K562 (cell line): ENCODE data around the gene TMEM63C. TPM values are rescaled to one million over a fixed set of nuclear protein-coding genes. Genes with fewer than 3 reads are reported as not detected.

ENCODE experiments used
- ATAC-seq: fragments of 200-7000 bp; cut with Tn5 transposase; 3 replicates; pipeline ENCODE4 v1.9.1; 2020; ENCODE audit warnings: moderate library complexity
- BruUV-seq: library from RNA; stranded (reverse); fragments of 400-500 nt; replicated peaks from 2 replicates; lab custom pipeline; 2021; lab: Mats Ljungman, UMichigan
- CTCF ChIA-PET: fragments of 300-600 bp; formaldehyde crosslinking; extraction: SDS; loops from one replicate; lab custom pipeline; 2021; ENCODE audit warnings: low intra/inter-chr PET ratio; lab: Yijun Ruan, JAX
- POLR2A ChIA-PET: fragments of 300-600, 350-650 bp; sonication (Branson Sonifier 250); formaldehyde crosslinking; extraction: SDS; loops from one replicate; lab custom pipeline; 2021; ENCODE audit warnings: antibody characterized with exemption, inconsistent platforms; lab: Yijun Ruan, JAX
- DNase-seq, 4 experiments: peaks; one replicate each; pipeline versions ENCODE4 v3.0.0 to v3.0.0-alpha.2; 2011 to 2018; ENCODE audit warnings: low spot score in 3 of 4, mixed read lengths in 3 of 4; ENCODE audit errors: extremely low read depth in 1 of 4
- FAIRE-seq: peaks from 2 replicates; lab custom pipeline; 2011; peaks lifted over from hg19 to GRCh38; lab: Jason Lieb, UNC
- H2AFZ ChIP-seq: 2 replicates; pipeline ENCODE4 v1.6.0; 2011; ENCODE audit warnings: low read depth, low read length, control low read depth, inconsistent platforms
- H3K27ac ChIP-seq: fragments of 200-600 bp; 3 replicates; pipeline ENCODE4 v1.8.0; 2011; ENCODE audit warnings: low read depth, mild to moderate bottlenecking, control low read depth, inconsistent platforms, low read length, moderate library complexity, mixed read lengths; ENCODE audit errors: extremely low read depth
- H3K27me3 ChIP-seq, 2 experiments: fragments of 300-600 bp in 1 of 2; 2 replicates in 1 of 2; 3 replicates in 1 of 2; pipeline versions ENCODE4 v1.6.0 to v1.8.0; 2011; ENCODE audit warnings: inconsistent platforms in 2 of 2, low read length in 2 of 2, mild to moderate bottlenecking in 1 of 2, mixed read lengths in 1 of 2, moderate library complexity in 1 of 2; ENCODE audit not compliant: control insufficient read depth in 2 of 2, insufficient read depth in 2 of 2
- H3K36me3 ChIP-seq: fragments of 300-600 bp; 3 replicates; pipeline ENCODE4 v1.8.0; 2011; ENCODE audit warnings: mild to moderate bottlenecking, low read length, inconsistent platforms; ENCODE audit not compliant: control insufficient read depth, insufficient read depth
- H3K4me1 ChIP-seq, 2 experiments: fragments of 200-600 bp in 1 of 2; replicated peaks in 1 of 2; 2 replicates in 1 of 2; 3 replicates in 1 of 2; pipeline versions ENCODE4 v1.5.1 to v1.8.0; 2011; ENCODE audit warnings: inconsistent platforms in 2 of 2, low read length in 2 of 2, mild to moderate bottlenecking in 1 of 2, mixed read lengths in 1 of 2, moderate library complexity in 1 of 2; ENCODE audit not compliant: control insufficient read depth in 2 of 2, insufficient read depth in 2 of 2
- H3K4me2 ChIP-seq: 2 replicates; pipeline ENCODE4 v1.6.1; 2011; ENCODE audit warnings: low read length, control low read depth, inconsistent platforms, mixed read lengths; ENCODE audit not compliant: insufficient read depth
- H3K4me3 ChIP-seq: fragments of 200-600 bp; sonication (generic), shearing (Covaris generic); 2 replicates; pipeline ENCODE4 v1.5.1; 2016; ENCODE audit warnings: control low read depth, inconsistent platforms
- H3K79me2 ChIP-seq: fragments of 200-600 bp; 3 replicates; pipeline ENCODE4 v1.8.0; 2011; ENCODE audit warnings: low read length, inconsistent platforms; ENCODE audit not compliant: control insufficient read depth, insufficient read depth
- H3K9ac ChIP-seq, 2 experiments: 2 replicates each; pipeline versions ENCODE4 v1.6.0 to v1.6.1; 2011; ENCODE audit warnings: low read depth in 2 of 2, low read length in 2 of 2, control low read depth in 1 of 2, inconsistent platforms in 1 of 2, mild to moderate bottlenecking in 1 of 2, mixed read lengths in 1 of 2; ENCODE audit not compliant: insufficient read depth in 1 of 2
- H3K9me1 ChIP-seq: one replicate; pipeline ENCODE4 v1.6.0; 2011; ENCODE audit warnings: inconsistent platforms, mild to moderate bottlenecking, low read length, moderate library complexity; ENCODE audit not compliant: control insufficient read depth, insufficient read depth
- H3K9me3 ChIP-seq: replicated peaks from 2 replicates; pipeline ENCODE4 v1.5.1; 2011; ENCODE audit warnings: low read depth, low read length, inconsistent platforms; ENCODE audit not compliant: control insufficient read depth, insufficient read depth
- H4K20me1 ChIP-seq: replicated peaks from 2 replicates; pipeline ENCODE4 v1.6.1; 2011; ENCODE audit warnings: low read length, inconsistent platforms, mixed read lengths; ENCODE audit not compliant: control insufficient read depth, insufficient read depth
- CBX3 ChIP-seq, 2 experiments: IDR thresholded peaks; 1 replicate in 1 of 2; 2 replicates in 1 of 2; pipeline ENCODE4 v1.6.1; 2012; ENCODE audit warnings: inconsistent platforms in 2 of 2, low read length in 2 of 2, borderline replicate concordance in 1 of 2, control low read depth in 1 of 2
- FOXM1 ChIP-seq, 2 experiments: fragments of 450-650 bp in 1 of 2; sonication (generic) in 1 of 2; formaldehyde crosslinking in 1 of 2; IDR thresholded peaks; 2 replicates each; pipeline versions ENCODE4 v1.6.1 to v1.9.0; 2017 to 2022; ENCODE audit warnings: low read depth in 2 of 2, mild to moderate bottlenecking in 2 of 2, missing genetic modification reagents in 1 of 2, moderate library complexity in 1 of 2
- FUS ChIP-seq: fragments of 200-400 bp; formaldehyde crosslinking; optimal IDR thresholded peaks from 2 replicates; pipeline ENCODE3; 2017; ENCODE audit warnings: low read depth, low read length
- GTF2A2 ChIP-seq: IDR thresholded peaks from 2 replicates; pipeline ENCODE4 v1.6.1; 2016; ENCODE audit warnings: mild to moderate bottlenecking, missing genetic modification characterization, missing compliant biosample characterization
- GTF2E2 ChIP-seq: fragments of 200-800 bp; sonication (Bioruptor generic); IDR thresholded peaks from 2 replicates; pipeline ENCODE4 v1.6.1; 2016; ENCODE audit warnings: missing genetic modification characterization, missing compliant biosample characterization
- HES1 ChIP-seq: fragments of 450-650 bp; IDR thresholded peaks from 2 replicates; pipeline ENCODE4 v1.6.1; 2016; ENCODE audit warnings: low read depth, mild to moderate bottlenecking, moderate library complexity
- KDM1A ChIP-seq, 2 experiments: fragments of 450-650 bp; IDR thresholded peaks; 2 replicates each; pipeline ENCODE4 v1.6.1; 2016; ENCODE audit warnings: mild to moderate bottlenecking in 2 of 2
- NBN ChIP-seq: fragments of 450-650 bp; IDR thresholded peaks from 2 replicates; pipeline ENCODE4 v1.6.1; 2016; ENCODE audit warnings: low read depth, mild to moderate bottlenecking
- NKRF ChIP-seq: fragments of 450-650 bp; IDR thresholded peaks from 2 replicates; pipeline ENCODE4 v1.6.1; 2016; ENCODE audit warnings: borderline replicate concordance
- RBBP5 ChIP-seq: fragments of 200-600 bp; sonication (generic); IDR thresholded peaks from 2 replicates; pipeline ENCODE4 v1.6.1; 2012; ENCODE audit warnings: borderline replicate concordance, mild to moderate bottlenecking, low read length, control low read depth, inconsistent platforms; ENCODE audit not compliant: insufficient read depth, poor library complexity, severe bottlenecking
- RUNX1 ChIP-seq: sonication (generic); IDR thresholded peaks from 2 replicates; pipeline ENCODE4 v1.6.1; 2016; ENCODE audit warnings: antibody characterized with exemption, low read depth
- SMAD1 ChIP-seq: fragments of 150-350 bp; IDR thresholded peaks from 2 replicates; pipeline ENCODE4 v1.6.1; 2014; ENCODE audit warnings: low read length, low read depth; ENCODE audit not compliant: partially characterized antibody
- TAF9B ChIP-seq: fragments of 450-650 bp; IDR thresholded peaks from 2 replicates; pipeline ENCODE4 v1.6.1; 2018; ENCODE audit warnings: mild to moderate bottlenecking; ENCODE audit not compliant: partially characterized antibody
- ZC3H8 ChIP-seq: fragments of 450-650 bp; IDR thresholded peaks from 2 replicates; pipeline ENCODE4 v1.6.1; 2017
- ZFP91 ChIP-seq: sonication (generic); formaldehyde crosslinking; IDR thresholded peaks from 2 replicates; pipeline ENCODE4 v1.8.0; 2022; ENCODE audit warnings: mild to moderate bottlenecking, missing genetic modification reagents
- ZNF384 ChIP-seq: IDR thresholded peaks from 2 replicates; pipeline ENCODE4 v1.6.1; 2012; ENCODE audit warnings: low read depth, low read length, improper control_type of control experiment
- ZNF740 ChIP-seq, 3 experiments: fragments of 200-800 bp in 1 of 3; sonication (Bioruptor generic) in 1 of 3; sonication (generic) in 1 of 3; formaldehyde crosslinking in 1 of 3; IDR thresholded peaks; 2 replicates each; pipeline versions ENCODE4 v1.6.1 to v1.8.0; 2016 to 2022; ENCODE audit warnings: mild to moderate bottlenecking in 2 of 3, missing compliant biosample characterization in 2 of 3, missing genetic modification characterization in 2 of 3, missing genetic modification reagents in 1 of 3
- WGBS: fragments of 100-300 bp; shearing (Covaris generic); methylation state at CpG from one replicate; pipeline ENCODE4 v1.1.6; 2016; ENCODE audit warnings: low coverage, mixed read lengths; ENCODE audit not compliant: insufficient coverage; ENCODE audit errors: missing lambda C conversion rate; 5-methylcytosine and 5-hydroxymethylcytosine counted together
- in situ Hi-C: fragments of 300-500 bp; cut with MboI; formaldehyde crosslinking; loops from 4 replicates; pipeline ENCODE4 v1.15.0; 2018; ENCODE audit warnings: inconsistent platforms, mixed read lengths
- intact Hi-C: fragments of 100-400 bp; cut with micrococcal nuclease; formaldehyde crosslinking; loops from 2 replicates; pipeline ENCODE4 v1.14.2; 2022
- polyA plus RNA-seq, 8 experiments: library from polyadenylated mRNA; depleted of rRNA in 4 of 8; stranded (reverse) in 5 of 8; unstranded in 3 of 8; fragments of >200 nt; fragmentation: Nextera tagmentation in 2 of 8; fragmentation: Illumina TruSeq in 1 of 8; extraction: Ambion mirVana in 2 of 8; extraction: Trizol in 1 of 8; gene quantifications; 2 replicates each; pipeline versions ENCODE4 v1.2.1 to v1.2.3, GENCODE V29; 2011 to 2014; ENCODE audit warnings: inconsistent platforms in 1 of 8, missing spikeins in 1 of 8
- total RNA-seq, 7 experiments: library from RNA; depleted of rRNA in 6 of 7; stranded (reverse); fragments of >200 nt in 6 of 7; fragmentation: Illumina TruSeq in 2 of 7; extraction: Trizol in 2 of 7; gene quantifications; 2 replicates each; pipeline versions ENCODE4 v1.2.1 to v1.2.3, GENCODE V29; 2011 to 2021; ENCODE audit warnings: low replicate concordance in 1 of 7

Gene TMEM63C
- total and polyA plus RNA-seq, 9 of the 15 experiments (the other 6 are each of a cell fraction or from before 2014, with no cell fraction given), result 0.07 TPM; not detected in 8

- FAIRE-seq, result no peak
- in situ Hi-C loops, result no loop called here
- DNase-seq, result no peak
- TF ChIP-seq NKRF, result no peak
- no peak for TF ChIP-seq KDM1A (IDR thresholded peaks at IDR 0.05)
- TF ChIP-seq FOXM1 (IDR thresholded peaks at IDR 0.05; ENCODE audit: low read depth), result no peak
- TF ChIP-seq FOXM1 (CRISPR knock-in tag; IDR thresholded peaks at IDR 0.05; ENCODE audit: low read depth), result no peak
- TF ChIP-seq ZFP91 (CRISPR knock-in tag), result no peak
- no peak for TF ChIP-seq GTF2E2
- no peak for TF ChIP-seq HES1
- no peak for TF ChIP-seq RUNX1
- TF ChIP-seq ZNF740 (CRISPR knock-in tag; IDR thresholded peaks at IDR 0.05), result no peak
- no peak for TF ChIP-seq ZNF740 (tag; IDR thresholded peaks at IDR 0.05)
- no peak for TF ChIP-seq TAF9B
- no peak for TF ChIP-seq RBBP5
- no peak for TF ChIP-seq CBX3 (IDR thresholded peaks at IDR 0.05; ENCODE audit: borderline replicate concordance in 1 of 2, low read length in 2 of 2)
- no peak for TF ChIP-seq SMAD1
- TF ChIP-seq ZNF384, result no peak
- TF ChIP-seq NBN, result no peak
- no peak for TF ChIP-seq GTF2A2
- TF ChIP-seq FUS, result no peak
- no peak for TF ChIP-seq ZC3H8
Observed at GRCh38 chr14:77205566-77205965, 24.0 kb downstream of the TMEM63C start.

More at GRCh38 chr14:77205566-77205965, 24.0 kb downstream of the TMEM63C start:
- no peak overlapping the region for H3K4me2 ChIP-seq
- BruUV-seq, result no TSS peak
- peaks cover 0 to 16% of the 10 kb centered on the region in 2 experiments; a peak in 2 of 5 replicates for H3K27me3 ChIP-seq
- no peak overlapping the region for H3K4me3 ChIP-seq
- POLR2A ChIA-PET, result interaction anchor here (0.6 kb wide), 1 partner anchor 14 kb away, joined by 3 read pairs; no protein-coding TSS in a partner anchor
- no peaks in the 10 kb centered on the region for H3K4me1 ChIP-seq
- H3K36me3 ChIP-seq, result no peaks in the 10 kb centered on the region
- no peaks in the 10 kb centered on the region for H3K9me1 ChIP-seq
- H3K79me2 ChIP-seq, result no peaks in the 10 kb centered on the region
- intact Hi-C loops, result no loop called here
- no peaks in the 10 kb centered on the region for H3K9me3 ChIP-seq
- CTCF ChIA-PET, result no interaction called here
- 0% methylated on average over 4 of the region's 4 CpGs for WGBS
- H4K20me1 ChIP-seq, result no peaks in the 10 kb centered on the region; the same call in 1 of the 2 replicates
- no peak for ATAC-seq
- no peak overlapping the region for H3K9ac ChIP-seq
- no peak overlapping the region for H2AFZ ChIP-seq
- H3K27ac ChIP-seq, result no peak overlapping the region
